Left forelimb (tissue), 1 donor: ENCODE measurements around the gene ZGPAT.

Experiments used
- DNase-seq: peaks from one replicate; pipeline ENCODE4 v3.0.0-alpha.2; 2018; ENCODE audit warnings: low spot score

The ZGPAT gene

GRCh38 chr20:63678667-63679465, 29.0 kb upstream of the ZGPAT start:
- no peak for DNase-seq

- DNase-seq, result no peak
Observed at GRCh38 chr20:63679799-63680305, 28.0 kb upstream of the ZGPAT start.

DNA sequence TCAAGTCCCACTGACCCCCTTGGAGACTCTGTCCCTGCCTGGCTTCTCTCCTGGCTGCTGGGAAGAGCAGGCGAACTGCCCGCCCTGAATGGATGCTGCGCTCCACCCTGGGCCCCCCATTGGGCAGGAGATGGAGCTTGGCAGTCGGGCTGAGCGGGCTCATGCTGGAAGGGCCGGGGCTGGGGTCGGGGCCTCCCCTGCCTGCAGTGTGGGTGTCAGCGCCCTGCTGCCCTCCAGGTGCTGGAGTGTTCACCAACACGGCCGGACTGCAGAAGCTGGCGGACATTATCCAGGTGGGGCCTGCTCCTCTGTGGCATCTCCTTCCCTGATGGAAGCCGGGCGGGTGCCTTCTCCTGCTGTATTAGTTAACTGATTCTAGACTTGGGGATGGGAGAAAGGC, 27.4 kb upstream of the ZGPAT start:
- DNase-seq, result no peak

- no peak for DNase-seq
Observed at GRCh38 chr20:63680857-63681608, 26.8 kb upstream of the ZGPAT start.

DNA sequence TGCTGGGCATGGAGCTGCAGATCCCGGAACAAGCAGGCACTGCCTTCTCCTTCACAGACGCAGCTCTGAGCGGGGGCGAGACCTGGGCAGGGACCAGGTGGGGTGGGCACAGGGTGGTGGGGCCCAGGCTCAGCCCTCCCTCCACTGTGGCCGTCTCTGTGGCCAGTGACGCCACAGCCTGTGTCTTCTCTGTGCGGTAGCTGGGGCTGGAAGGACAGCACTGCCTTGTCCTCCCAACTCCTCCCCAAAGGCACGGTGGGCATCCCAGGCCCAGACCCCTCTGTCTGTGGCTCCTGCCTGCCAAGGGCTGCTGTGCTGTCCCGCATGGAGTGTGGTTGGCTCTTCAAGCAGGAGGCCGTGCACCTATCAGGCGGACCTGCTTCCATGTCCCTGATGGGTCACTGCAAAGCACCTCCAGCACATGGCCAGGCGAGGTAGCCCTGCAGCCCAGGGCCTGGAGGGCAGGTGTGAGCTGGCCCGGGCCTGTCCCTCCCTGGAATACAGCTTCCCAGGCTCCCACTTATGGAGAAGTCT, 26.2 kb upstream of the ZGPAT start:
- DNase-seq, result no peak

DNA sequence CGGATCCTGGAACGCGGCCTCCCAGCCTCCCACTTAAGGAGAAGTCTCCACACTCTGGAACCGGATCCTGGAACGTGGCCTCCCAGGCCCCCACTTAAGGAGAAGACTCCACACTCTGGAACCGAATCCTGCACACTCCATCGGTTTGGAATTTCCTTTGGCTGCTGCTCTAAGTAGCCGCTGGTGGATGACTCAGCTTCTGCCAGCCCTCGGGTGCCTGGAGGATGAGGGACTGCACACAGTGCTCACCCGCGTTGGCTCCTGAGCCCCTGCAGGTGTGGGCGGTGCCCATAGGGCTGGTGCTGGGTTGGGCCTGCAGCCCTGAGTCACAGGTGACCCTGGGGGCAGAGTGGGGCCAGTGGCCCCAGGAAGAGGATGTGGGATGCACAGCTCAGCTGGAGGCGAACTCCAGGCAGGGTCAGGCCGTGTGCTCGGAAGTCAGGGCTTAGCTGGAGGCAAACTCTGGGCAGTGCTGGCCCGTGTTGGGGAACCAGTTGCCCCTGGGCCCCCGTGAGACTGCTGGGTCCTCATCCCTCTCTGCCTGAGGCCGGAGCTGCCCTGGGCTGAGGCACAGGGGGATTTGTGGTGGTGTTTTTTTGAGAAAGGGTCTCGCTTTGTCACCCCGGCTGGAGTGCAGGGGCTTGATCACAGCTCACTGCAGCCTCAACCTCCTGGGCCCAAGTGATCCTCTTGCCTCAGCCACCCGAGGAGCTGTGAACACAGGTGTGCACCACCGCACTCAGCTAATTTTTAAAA, 25.3 kb upstream of the ZGPAT start:
- DNase-seq, result no peak

- DNase-seq, result no peak
Observed at GRCh38 chr20:63685269-63686026, 22.4 kb upstream of the ZGPAT start.

DNA sequence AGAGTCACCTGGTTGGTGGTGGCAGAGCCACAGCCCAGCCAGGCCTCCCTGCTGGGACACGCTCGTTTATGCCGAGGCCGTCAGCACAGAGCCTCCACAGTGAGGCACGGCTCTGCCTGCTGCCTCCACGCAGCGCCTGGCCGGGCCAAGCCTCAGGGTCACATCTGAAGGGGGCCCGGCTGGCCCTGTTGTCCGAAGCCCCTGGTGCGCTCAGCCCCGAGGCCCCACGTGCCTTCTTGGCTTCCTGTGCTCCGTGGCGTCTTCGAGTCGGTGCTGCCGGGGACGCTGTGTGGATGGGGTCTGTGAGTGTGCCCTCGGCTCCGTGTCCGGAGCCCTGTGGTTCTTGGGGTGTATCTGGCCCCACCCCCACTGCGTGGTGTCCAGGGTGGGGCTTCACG, 21.7 kb upstream of the ZGPAT start:
- no peak for DNase-seq

- DNase-seq, result no peak
Observed at GRCh38 chr20:63686492-63687321, 21.1 kb upstream of the ZGPAT start.

- DNase-seq, result no peak
Observed at GRCh38 chr20:63687419-63688178, 20.2 kb upstream of the ZGPAT start.

- DNase-seq, result no peak
Observed at GRCh38 chr20:63688228-63689045, 19.4 kb upstream of the ZGPAT start.

DNA sequence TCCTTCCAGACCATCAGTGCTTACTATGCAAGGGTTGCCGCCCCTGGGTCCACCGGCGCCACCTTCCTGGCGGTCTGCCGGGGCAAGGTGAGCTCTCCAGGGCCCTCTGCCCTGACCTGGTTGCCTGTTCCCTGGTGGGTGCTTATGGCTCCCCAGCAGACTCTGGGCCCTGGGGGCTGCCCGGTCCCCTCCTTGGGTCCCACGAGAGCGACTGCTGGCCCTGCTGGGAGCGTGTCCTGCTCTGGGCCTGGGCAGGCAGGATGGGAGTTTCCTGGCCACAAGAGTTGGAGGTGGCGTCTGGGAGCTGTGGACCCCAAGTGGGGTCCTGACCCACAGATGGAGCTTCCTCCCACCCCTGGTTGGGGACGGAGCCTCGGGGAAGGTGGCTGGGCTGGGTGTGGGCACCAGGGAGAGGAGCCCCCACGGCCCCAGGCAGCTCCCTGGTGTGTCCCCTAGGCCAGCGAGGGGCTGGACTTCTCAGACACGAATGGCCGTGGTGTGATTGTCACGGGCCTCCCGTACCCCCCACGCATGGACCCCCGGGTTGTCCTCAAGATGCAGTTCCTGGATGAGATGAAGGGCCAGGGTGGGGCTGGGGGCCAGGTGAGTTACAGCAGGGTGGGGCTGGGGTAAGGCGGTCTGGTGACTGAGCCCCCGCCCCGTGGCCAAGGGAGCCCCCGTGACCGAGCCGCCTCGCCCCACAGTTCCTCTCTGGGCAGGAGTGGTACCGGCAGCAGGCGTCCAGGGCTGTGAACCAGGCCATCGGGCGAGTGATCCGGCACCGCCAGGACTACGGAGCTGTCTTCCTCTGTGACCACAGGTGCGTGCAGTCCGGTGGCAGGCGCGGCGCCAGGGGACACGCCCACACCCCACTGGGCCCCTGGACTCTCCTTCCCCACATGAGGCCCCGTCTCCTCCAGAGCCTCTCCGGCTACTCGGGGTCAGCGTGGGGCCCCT, 18.5 kb upstream of the ZGPAT start:
- no peak for DNase-seq

DNA sequence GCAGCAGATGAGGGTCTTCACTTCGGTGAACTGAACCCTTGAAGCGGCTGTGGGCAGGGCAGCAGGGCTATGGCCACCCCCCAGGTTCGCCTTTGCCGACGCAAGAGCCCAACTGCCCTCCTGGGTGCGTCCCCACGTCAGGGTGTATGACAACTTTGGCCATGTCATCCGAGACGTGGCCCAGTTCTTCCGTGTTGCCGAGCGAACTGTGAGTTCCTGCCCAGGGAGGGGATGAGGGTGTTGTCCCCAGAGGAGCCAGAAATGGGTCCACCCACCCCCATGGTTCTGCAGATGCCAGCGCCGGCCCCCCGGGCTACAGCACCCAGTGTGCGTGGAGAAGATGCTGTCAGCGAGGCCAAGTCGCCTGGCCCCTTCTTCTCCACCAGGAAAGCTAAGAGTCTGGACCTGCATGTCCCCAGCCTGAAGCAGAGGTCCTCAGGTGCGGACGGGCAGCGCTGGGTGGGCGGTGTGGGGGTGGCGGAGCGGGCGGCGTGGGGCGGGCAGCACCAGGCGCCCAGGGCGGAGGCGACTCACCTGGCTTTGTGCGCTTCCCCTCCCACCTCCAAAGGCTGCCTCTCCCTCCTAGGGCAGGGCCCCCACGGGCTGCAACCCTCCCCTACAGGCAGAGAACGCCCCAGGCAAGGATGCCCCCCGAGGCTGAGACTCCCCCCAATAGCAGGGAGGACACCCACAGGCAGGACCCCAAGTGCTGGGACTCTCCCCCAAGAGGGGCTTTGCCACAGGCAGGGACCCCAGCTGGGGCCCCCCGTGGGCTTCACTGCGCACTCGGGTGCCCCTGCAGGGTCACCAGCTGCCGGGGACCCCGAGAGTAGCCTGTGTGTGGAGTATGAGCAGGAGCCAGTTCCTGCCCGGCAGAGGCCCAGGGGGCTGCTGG, 17.6 kb upstream of the ZGPAT start:
- DNase-seq, result no peak

- no peak for DNase-seq
Observed at GRCh38 chr20:63690898-63691710, 16.7 kb upstream of the ZGPAT start.

DNA sequence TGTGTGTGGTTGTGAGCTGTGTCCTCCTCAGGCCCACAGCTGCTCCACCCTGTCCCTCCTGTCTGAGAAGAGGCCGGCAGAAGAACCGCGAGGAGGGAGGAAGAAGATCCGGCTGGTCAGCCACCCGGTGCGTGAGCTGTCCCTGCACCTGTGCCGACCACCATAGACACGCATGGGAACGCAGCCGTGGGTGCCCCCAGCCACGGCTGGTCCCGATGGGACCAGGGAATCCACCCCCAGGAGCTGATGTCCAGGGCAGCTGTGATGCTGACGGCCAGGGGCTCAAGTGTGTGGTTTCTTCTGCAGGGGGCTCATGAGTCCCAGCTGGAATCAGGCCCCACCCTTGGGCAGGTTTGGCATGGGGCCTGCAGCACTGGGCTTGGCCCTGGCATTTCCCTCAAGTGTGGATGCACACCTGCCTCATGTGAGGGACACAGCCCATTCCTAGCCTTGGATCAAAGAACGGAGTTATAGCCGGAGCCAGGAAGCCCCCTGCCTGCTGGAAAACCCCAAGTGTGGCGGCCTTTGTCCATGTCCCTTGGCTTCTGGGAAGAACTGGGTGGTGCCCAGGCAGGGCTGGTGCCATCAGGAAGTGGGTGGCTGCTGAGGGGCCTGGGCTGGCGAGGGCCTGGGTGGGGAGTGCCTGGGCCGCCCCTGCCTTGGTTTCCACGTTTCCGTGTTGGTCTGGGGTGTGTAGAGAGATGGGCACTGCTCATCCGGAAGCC, 16.0 kb upstream of the ZGPAT start:
- no peak for DNase-seq
